ENCODE results near the gene SASH3.

SASH3 gene

DNA sequence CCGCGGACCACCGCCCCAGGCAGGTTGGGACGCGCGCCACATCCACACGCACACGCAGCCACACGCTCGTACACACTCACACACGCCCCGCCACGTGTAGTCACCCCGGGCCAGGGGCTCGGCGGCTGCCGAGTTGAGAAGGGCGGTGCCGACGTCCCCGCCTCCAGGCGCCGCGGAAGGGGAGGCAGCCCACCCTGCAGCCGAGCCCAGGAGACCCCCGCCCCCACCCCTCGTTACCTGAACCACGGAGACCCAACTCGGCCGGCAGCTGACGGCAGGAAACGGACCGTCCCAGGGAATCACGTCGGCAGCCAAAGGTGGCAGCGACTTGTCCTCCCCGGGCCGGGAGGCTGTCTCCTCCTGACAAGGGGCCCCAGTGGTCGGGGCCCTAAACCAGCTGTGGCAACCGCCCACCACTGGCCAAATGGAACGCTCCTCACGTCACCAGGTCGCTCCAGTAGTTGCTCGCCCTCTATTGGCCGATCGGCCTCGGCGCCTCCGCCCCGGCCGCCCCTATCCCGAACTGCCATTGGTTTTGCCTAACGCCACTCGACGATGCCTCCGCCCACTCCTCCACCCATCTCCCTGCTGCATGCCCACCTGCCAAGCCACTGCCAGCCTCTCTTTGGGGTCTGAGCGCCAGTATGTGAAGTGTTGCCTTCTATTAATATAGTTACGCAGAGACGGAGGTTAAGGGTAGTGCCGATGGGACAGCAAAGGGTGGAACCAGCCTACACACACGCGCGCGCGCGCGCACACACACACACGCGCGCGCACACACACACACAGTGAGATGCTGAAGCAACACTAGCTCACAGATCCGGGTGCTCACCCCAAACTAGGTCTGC lies 63.9 kb downstream of the SASH3 start, which contains the start of gene ZDHHC9:
Gene ZDHHC9 (minus strand): TSS at position 428 of the 848 bp plus-strand sequence. CDS start 1,941 bp downstream, outside the sequence.
- peak; percentile 20 for DNase-seq (ENCODE audit: low read depth, low spot score)
- peak within 1 kb of the TSS; percentile 59 for H3K27ac ChIP-seq
